ENCODE measurements around the gene EHBP1L1. TPM values are rescaled to one million over a fixed set of nuclear protein-coding genes. Genes with fewer than 3 reads are reported as not detected.
"Not testable (repeated sequence)": the region's sequence is repeated elsewhere in the genome, so short reads cannot be mapped to it uniquely, and the experiment has no call there.

EHBP1L1 gene
- polyA plus RNA-seq, 10 donors = 140 to 326 (median 260) TPM

GRCh38 chr11:65633390-65634108, 57.7 kb downstream of the EHBP1L1 start:
- DNase-seq = no peak

- DNase-seq = no peak
Measured at GRCh38 chr11:65634109-65634436, 58.2 kb downstream of the EHBP1L1 start.

- DNase-seq = no peak
Measured at GRCh38 chr11:65634440-65634839, 58.6 kb downstream of the EHBP1L1 start.

GRCh38 chr11:65634905-65635731, 59.3 kb downstream of the EHBP1L1 start:
- no peak for DNase-seq

- DNase-seq = no peak
Measured at GRCh38 chr11:65636108-65637031, 60.5 kb downstream of the EHBP1L1 start.

- DNase-seq = no peak
Measured at GRCh38 chr11:65637032-65637557, 61.2 kb downstream of the EHBP1L1 start.

- DNase-seq = peak; percentile 68 to 94 (median 88)
Measured at GRCh38 chr11:65637794-65638419, 62.1 kb downstream of the EHBP1L1 start, which contains the start of gene SIPA1. Gene SIPA1 (plus strand): TSS chr11:65638101. CDS start chr11:65640922, 2,821 bp downstream.

- not testable (repeated sequence) for DNase-seq
Measured at GRCh38 chr11:65639228-65639597, 63.4 kb downstream of the EHBP1L1 start.

- DNase-seq = no peak
Measured at GRCh38 chr11:65639623-65640482, 64.0 kb downstream of the EHBP1L1 start.

- DNase-seq = peak in 1 of 3 donors; percentile 64
Measured at GRCh38 chr11:65640483-65641296, 64.8 kb downstream of the EHBP1L1 start.

GRCh38 chr11:65641297-65642013, 65.6 kb downstream of the EHBP1L1 start:
- no peak for DNase-seq

Other genes with a start within 250 kb of the EHBP1L1 start
- gene DPF2, start 242.2 kb upstream of the EHBP1L1 start, polyA plus RNA-seq (ENCODE audit: insufficient read length in 10 of 10) = 10 to 100 TPM; 44.0 to 59.0 (median 48.1) TPM
- under 1 TPM in 8 of 10 donors, not detected in 2; 0.10 to 0.22 (median 0.19) TPM for gene TIGD3, start 221.3 kb upstream of the EHBP1L1 start, polyA plus RNA-seq (ENCODE audit: insufficient read length in 10 of 10)
- 1 to 10 TPM; 5.1 to 9.4 (median 6.2) TPM for gene SLC25A45, start 193.4 kb upstream of the EHBP1L1 start, polyA plus RNA-seq (ENCODE audit: insufficient read length in 10 of 10)
- 10 to 100 TPM in 3 of 10 donors, 1 to 10 TPM in 7; 7.4 to 12.7 (median 9.2) TPM for gene FRMD8, start 189.4 kb upstream of the EHBP1L1 start, polyA plus RNA-seq (ENCODE audit: insufficient read length in 10 of 10)
- gene NEAT1, start 153.3 kb upstream of the EHBP1L1 start, polyA plus RNA-seq (ENCODE audit: insufficient read length in 10 of 10) = 100 to 1,000 TPM in 3 of 10 donors, 10 to 100 TPM in 7; 39.4 to 242 (median 61.8) TPM
- 100 to 1,000 TPM in 9 of 10 donors, 10 to 100 TPM in 1; 85.1 to 316 (median 172) TPM for gene MALAT1, start 77.0 kb upstream of the EHBP1L1 start, polyA plus RNA-seq (ENCODE audit: insufficient read length in 10 of 10)
- gene SCYL1, start 51.0 kb upstream of the EHBP1L1 start, polyA plus RNA-seq (ENCODE audit: insufficient read length in 10 of 10) = 10 to 100 TPM; 37.5 to 56.9 (median 41.6) TPM
- gene LTBP3, start 17.7 kb upstream of the EHBP1L1 start, polyA plus RNA-seq (ENCODE audit: insufficient read length in 10 of 10) = 100 to 1,000 TPM; 104 to 189 (median 128) TPM
- 10 to 100 TPM; 51.9 to 71.8 (median 54.4) TPM for gene ZNRD2, start 5.6 kb upstream of the EHBP1L1 start, polyA plus RNA-seq (ENCODE audit: insufficient read length in 10 of 10)
- gene FAM89B, start 3.5 kb upstream of the EHBP1L1 start, polyA plus RNA-seq (ENCODE audit: insufficient read length in 10 of 10) = 10 to 100 TPM; 29.3 to 39.1 (median 34.5) TPM
- 1 to 10 TPM in 6 of 10 donors, under 1 TPM in 4; 0.33 to 2.7 (median 1.1) TPM for gene KCNK7, start 19.7 kb downstream of the EHBP1L1 start, polyA plus RNA-seq (ENCODE audit: insufficient read length in 10 of 10)
- gene MAP3K11, start 38.2 kb downstream of the EHBP1L1 start, polyA plus RNA-seq (ENCODE audit: insufficient read length in 10 of 10) = 10 to 100 TPM; 21.8 to 34.2 (median 26.6) TPM
- gene PCNX3, start 39.7 kb downstream of the EHBP1L1 start, polyA plus RNA-seq (ENCODE audit: insufficient read length in 10 of 10) = 10 to 100 TPM; 12.6 to 23.6 (median 17.5) TPM
- gene SIPA1, start 62.0 kb downstream of the EHBP1L1 start, polyA plus RNA-seq (ENCODE audit: insufficient read length in 10 of 10) = 10 to 100 TPM; 24.4 to 44.3 (median 36.2) TPM
- gene RELA, start 86.9 kb downstream of the EHBP1L1 start, polyA plus RNA-seq (ENCODE audit: insufficient read length in 10 of 10) = 10 to 100 TPM; 38.3 to 47.3 (median 42.1) TPM
- gene KAT5, start 136.2 kb downstream of the EHBP1L1 start, polyA plus RNA-seq (ENCODE audit: insufficient read length in 10 of 10) = 10 to 100 TPM; 29.1 to 39.6 (median 34.4) TPM
- gene RNASEH2C, start 144.7 kb downstream of the EHBP1L1 start, polyA plus RNA-seq (ENCODE audit: insufficient read length in 10 of 10) = 10 to 100 TPM; 20.0 to 30.6 (median 25.3) TPM
- gene AP5B1, start 204.9 kb downstream of the EHBP1L1 start, polyA plus RNA-seq (ENCODE audit: insufficient read length in 10 of 10) = 1 to 10 TPM; 1.4 to 3.0 (median 2.2) TPM
- gene OVOL1, start 211.0 kb downstream of the EHBP1L1 start, polyA plus RNA-seq (ENCODE audit: insufficient read length in 10 of 10) = 1 to 10 TPM in 1 of 10 donors, under 1 TPM in 1, not detected in 8; 0.31 to 1.2 TPM

All from muscle of back (tissue), 11 donors.